A673 (cell line): ENCODE data around the gene CTSS.

Experiments used
- CTCF ChIP-seq: fragments of 300-800, 200-600 bp; sonication (generic); conservative IDR thresholded peaks from 2 replicates; pipeline ENCODE4 v1.5.1; 2017; ENCODE audit warnings: low read depth, mild to moderate bottlenecking, antibody characterized with exemption, low read length, moderate library complexity, mixed read lengths
- EZH2 ChIP-seq: fragments of 200-600 bp; sonication (generic); IDR thresholded peaks from 2 replicates; pipeline ENCODE4 v1.6.1; 2017; ENCODE audit warnings: borderline replicate concordance, low read depth, mild to moderate bottlenecking, mixed read lengths, antibody characterized with exemption, low read length; ENCODE audit not compliant: poor library complexity, severe bottlenecking

- TF ChIP-seq CTCF = no peak
- TF ChIP-seq EZH2 = no peak
These were observed 72.9 kb downstream of the CTSS start for GRCh38 chr1:150692720-150693119.
